ENCODE measurements around the gene ZNF169.

DNA sequence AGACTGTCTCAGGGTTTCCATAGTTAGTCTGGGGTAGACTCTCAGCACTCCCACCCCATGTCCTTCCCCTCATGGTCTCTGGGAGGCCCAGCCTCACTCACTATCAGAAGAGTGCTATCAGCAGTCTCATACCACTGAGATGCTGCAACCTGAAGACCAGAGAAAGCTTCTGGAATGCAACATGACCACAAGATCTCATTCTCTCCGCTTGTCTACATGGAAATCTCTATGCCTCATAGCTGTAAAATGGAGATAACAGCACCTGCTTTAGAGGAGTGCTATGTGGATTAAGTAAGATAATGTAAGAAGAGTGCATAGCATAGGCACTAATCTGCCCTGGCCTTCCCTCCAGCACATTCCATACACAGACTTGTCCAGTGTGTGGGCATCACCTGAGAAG, 47.0 kb upstream of the ZNF169 start:
- TF ChIP-seq, protein P1, sequence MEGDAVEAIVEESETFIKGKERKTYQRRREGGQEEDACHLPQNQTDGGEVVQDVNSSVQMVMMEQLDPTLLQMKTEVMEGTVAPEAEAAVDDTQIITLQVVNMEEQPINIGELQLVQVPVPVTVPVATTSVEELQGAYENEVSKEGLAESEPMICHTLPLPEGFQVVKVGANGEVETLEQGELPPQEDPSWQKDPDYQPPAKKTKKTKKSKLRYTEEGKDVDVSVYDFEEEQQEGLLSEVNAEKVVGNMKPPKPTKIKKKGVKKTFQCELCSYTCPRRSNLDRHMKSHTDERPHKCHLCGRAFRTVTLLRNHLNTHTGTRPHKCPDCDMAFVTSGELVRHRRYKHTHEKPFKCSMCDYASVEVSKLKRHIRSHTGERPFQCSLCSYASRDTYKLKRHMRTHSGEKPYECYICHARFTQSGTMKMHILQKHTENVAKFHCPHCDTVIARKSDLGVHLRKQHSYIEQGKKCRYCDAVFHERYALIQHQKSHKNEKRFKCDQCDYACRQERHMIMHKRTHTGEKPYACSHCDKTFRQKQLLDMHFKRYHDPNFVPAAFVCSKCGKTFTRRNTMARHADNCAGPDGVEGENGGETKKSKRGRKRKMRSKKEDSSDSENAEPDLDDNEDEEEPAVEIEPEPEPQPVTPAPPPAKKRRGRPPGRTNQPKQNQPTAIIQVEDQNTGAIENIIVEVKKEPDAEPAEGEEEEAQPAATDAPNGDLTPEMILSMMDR (IDR thresholded peaks at IDR 0.05; ENCODE audit: borderline replicate concordance, extremely low read depth, low read length, poor library complexity, severe bottlenecking) = no peak
- no peak for TF ChIP-seq EZH2 (IDR thresholded peaks at IDR 0.05; ENCODE audit: borderline replicate concordance, low read depth, low read length, severe bottlenecking)

All from DND-41 (cell line).